Cardiac septum (tissue), 1 donor: ENCODE measurements around the gene TMEM35B. TPM values are rescaled to one million over a fixed set of nuclear protein-coding genes. Genes with fewer than 3 reads are reported as not detected.
A peak's percentile ranks its signal among the peaks of the same experiment; 100 is the strongest.
"Not testable (repeated sequence)": the region's sequence is repeated elsewhere in the genome, so short reads cannot be mapped to it uniquely, and the experiment has no call there.

Experiments
- DNase-seq: peaks from one replicate; pipeline ENCODE4 v3.0.0-alpha.2; 2020; ENCODE audit warnings: low spot score
- intact Hi-C: fragments of 100-400 bp; cut with DNase I; formaldehyde crosslinking; loops from one replicate; pipeline ENCODE4 v1.14.0; 2022
- long read RNA-seq: library from polyadenylated mRNA; unstranded; transcript quantifications from one replicate; pipeline ENCODE4 v2.0.0, GENCODE V29; 2021
- total RNA-seq: library from RNA; stranded (reverse); fragmentation: NEBNext Ultra II Directional; extraction: Animal tissue kit (Norgen Biotek cat#: 25700); gene quantifications from one replicate; pipeline ENCODE4 v1.2.1, GENCODE V29; 2021
- donor health status: DM: no; HTN: no; CAD: no.

The TMEM35B gene
- total RNA-seq = 8.5 TPM
- long read RNA-seq, transcript TMEM35B-201 (3 exons, 922 nt) = major isoform, 11 of 11 reads
- long read RNA-seq, partial matches to known transcripts = 0 of 11 reads
- long read RNA-seq, other reads (novel, unspliced or antisense) = 0 of 11 reads

GRCh38 chr1:34984793-34985608 is at the start of gene TMEM35B:
Gene TMEM35B (minus strand): TSS chr1:34985347. CDS start chr1:34985305, 42 bp downstream.
- DNase-seq = peak; percentile 87
- intact Hi-C loops = loop anchor here (5.0 to 10.0 kb wide), 2 partner anchors 120 to 198 kb away; no protein-coding TSS in a partner anchor

GRCh38 chr1:35033346-35033745 is 48.2 kb upstream of the TMEM35B start:
- intact Hi-C loops = no loop called here
- DNase-seq = no peak

- intact Hi-C loops = loop anchor here (1.0 kb wide), 1 partner anchor 47 kb away; the partner anchor contains the start of gene ZMYM1
- no peak for DNase-seq
These were observed 47.2 kb upstream of the TMEM35B start for GRCh38 chr1:35032384-35032739.

GRCh38 chr1:35030756-35031446 is 45.8 kb upstream of the TMEM35B start:
- intact Hi-C loops = loop anchor here (2.0 kb wide), 1 partner anchor 162 kb away; the partner anchor contains the start of gene SFPQ

GRCh38 chr1:35030338-35030737 is 45.2 kb upstream of the TMEM35B start:
- intact Hi-C loops = loop anchor here (2.0 kb wide), 1 partner anchor 162 kb away; the partner anchor contains the start of gene SFPQ
- DNase-seq = no peak

More at GRCh38 chr1:35030756-35031446, 45.8 kb upstream of the TMEM35B start:
- DNase-seq = no peak

DNA sequence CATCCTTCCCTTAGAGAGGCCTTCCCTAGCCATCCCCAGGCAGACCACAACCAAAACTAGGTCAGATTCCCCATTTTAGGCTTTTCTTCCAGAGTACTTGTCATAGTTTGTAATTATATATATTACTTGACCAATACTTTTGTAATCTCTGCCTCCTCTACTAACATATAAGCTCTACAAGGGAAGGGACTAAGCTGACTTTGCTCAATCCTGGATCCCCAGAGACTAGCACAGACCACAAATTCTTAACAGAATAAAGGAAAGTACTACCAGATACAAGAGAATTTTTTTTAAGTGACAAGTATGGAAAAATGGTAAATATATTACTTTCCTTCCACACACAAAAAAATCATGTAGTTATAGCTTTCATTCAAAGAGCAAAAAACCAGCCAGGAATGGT is 44.6 kb upstream of the TMEM35B start:
- DNase-seq = no peak
- intact Hi-C loops = loop anchor here (2.0 kb wide), 1 partner anchor 163 kb away; the partner anchor contains the start of gene SFPQ

GRCh38 chr1:35016406-35016805 is 31.3 kb upstream of the TMEM35B start:
- intact Hi-C loops = no loop called here
- DNase-seq = no peak

DNA sequence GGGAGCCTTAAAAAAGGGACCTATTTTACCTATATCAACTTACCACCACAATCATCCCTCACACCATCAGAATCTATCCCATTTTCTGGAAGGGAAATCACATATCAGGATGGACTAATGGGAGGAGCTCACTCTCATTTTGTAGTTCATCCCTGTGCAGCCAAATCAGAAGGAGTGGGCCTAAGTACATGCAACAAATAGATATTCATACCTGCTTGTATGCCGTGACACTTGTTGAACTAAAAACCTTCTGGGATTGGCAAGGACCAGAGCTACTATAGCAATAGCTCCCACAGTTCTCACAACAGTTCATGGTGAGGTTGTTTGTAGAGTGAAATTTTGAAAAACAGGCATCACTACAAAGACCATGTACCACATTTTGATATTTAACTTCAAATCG is 29.3 kb upstream of the TMEM35B start:
- DNase-seq = no peak
- intact Hi-C loops = no loop called here

DNA sequence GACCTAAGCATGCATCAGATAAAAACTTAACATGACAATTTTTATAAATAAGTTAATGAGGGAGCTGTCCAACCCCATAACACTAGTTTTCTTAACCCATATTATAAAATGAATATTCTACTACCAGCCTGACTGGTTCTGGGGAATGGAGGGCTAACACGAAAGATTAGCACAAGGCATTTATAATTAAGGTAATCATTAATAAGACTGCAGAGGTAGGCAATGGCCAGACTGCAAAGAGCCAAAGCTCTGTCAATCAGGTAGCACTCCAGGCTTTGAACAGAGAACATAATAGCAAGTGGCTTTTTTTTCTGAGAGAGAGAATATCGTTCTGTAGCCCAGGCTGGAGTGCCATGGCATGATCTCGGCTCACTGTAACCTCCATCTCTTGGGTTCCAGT is 20.6 kb upstream of the TMEM35B start:
- DNase-seq = no peak
- intact Hi-C loops = no loop called here

GRCh38 chr1:35001743-35002142 is 16.6 kb upstream of the TMEM35B start:
- intact Hi-C loops = no loop called here
- DNase-seq = no peak

DNA sequence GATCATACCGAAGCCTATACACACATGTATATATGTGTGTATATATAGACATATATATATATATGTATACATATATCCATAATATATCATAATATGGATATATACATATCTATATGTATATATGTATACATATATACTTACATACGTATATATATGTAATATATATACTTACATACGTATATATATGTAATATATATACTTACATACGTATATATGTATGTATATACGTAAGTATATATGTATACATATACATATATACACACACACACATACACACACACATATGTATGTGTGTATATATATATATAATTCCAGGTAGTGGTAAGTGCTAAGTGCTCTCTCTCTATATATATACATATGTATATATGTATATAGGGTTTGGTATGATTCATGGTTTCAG is 9.7 kb upstream of the TMEM35B start:
- DNase-seq = no peak
- intact Hi-C loops = no loop called here

DNA sequence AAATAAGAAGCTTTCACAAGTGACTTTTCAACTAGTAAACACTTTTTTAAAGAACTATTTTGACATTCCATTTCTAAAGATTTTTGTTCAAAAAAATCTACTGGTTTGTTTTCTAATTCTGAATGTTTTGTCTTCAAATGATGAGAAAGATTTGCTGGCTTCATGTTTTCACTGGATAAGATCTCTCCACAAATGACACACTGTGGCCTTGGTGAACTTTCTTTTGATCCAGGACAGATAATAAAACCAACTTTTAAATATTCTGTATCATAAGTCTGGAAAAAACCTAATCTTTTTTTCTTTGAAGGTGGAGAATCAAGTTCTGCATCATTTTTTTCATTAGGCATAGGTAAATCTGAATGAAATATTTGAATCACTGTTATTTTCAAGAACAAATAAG is 3.4 kb upstream of the TMEM35B start:
- DNase-seq = no peak
- intact Hi-C loops = loop anchor here (5.0 to 10.0 kb wide), 2 partner anchors 124 to 201 kb away; no protein-coding TSS in a partner anchor

DNA sequence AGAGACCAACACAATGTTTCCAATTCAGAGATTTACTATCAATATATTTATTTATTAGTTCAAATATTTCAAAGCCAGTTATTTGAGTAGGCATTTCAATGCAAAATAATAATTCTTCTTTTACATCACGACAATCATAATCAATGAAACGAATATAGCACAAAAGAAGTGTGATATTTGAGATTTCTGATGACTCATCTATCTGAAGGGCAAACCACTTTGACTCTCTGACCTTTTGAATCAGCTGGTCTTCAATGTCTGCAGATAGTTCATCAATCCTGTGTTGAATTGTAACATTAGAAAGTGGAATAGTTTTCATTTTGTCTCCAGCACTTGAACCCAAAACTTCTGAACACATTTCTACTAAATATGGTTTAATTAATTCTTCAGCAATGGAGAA is 3.0 kb upstream of the TMEM35B start:
- intact Hi-C loops = loop anchor here (5.0 to 10.0 kb wide), 2 partner anchors 123 to 201 kb away; no protein-coding TSS in a partner anchor

DNA sequence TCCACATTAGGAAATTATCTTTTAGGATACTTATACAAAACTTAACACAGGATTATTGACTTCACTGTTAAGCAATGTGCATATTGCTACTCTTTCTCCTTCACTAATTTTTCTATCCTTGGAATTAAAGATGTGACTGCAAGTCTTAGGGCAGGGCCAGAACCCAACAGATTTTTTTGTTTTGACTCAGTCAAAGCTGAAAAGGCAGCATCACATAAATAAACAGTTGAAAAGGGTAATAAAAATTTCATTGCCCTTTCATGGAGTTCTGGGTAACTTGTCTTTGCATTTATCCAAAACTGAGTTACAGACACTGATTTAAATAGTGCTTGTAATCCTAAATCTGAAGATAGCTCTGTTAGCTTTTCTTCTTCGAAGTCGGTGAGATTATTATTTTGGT is 1.9 kb upstream of the TMEM35B start:
- intact Hi-C loops = loop anchor here (5.0 to 10.0 kb wide), 2 partner anchors 122 to 200 kb away; no protein-coding TSS in a partner anchor
- no peak for DNase-seq

More for the DNA sequence above, 3.0 kb upstream of the TMEM35B start:
- DNase-seq = no peak

DNA sequence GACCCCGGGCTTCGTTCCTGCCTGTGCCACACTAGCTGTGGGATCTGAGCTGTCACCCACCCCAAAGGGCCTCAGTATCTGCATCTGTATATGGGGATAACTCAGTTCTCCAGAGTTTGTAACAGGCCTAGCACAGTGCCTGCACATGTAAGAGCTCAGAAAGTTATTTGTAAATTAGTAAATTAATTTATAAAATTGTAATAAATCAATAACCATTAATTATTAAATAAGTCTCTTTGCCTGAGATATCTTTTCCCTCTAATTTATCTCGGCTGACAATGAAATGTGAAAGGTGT is 410 bp upstream of the TMEM35B start:
- DNase-seq = not testable (repeated sequence)
- intact Hi-C loops = loop anchor here (5.0 to 10.0 kb wide), 2 partner anchors 121 to 198 kb away; no protein-coding TSS in a partner anchor

DNA sequence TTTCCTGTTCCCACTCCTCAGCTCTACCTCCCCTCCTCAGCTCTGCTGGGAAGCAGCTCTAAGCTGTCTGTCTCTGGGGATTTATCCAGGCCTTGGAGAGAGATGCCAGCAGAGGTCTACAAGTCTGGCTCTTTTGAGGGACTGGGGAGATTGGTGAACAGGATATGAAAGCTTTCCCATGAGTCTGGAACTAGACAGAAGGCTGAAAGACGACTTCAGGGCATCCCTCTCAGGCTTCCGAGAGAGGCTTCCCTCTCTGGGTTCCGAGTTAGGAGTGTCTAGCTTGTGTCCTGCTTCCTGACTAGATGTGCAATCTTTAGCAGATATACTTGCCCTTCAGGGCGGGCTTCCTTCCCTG is 733 bp downstream of the TMEM35B start:
- DNase-seq = no peak
- intact Hi-C loops = loop anchor here (10.0 kb wide), 1 partner anchor 120 kb away; no protein-coding TSS in a partner anchor

- no peak for DNase-seq
- intact Hi-C loops = loop anchor here (10.0 kb wide), 1 partner anchor 119 kb away; no protein-coding TSS in a partner anchor
These were observed 1.3 kb downstream of the TMEM35B start for GRCh38 chr1:34983700-34984355.

- intact Hi-C loops = loop anchor here (10.0 kb wide), 1 partner anchor 118 kb away; no protein-coding TSS in a partner anchor
- no peak for DNase-seq
These were observed 2.2 kb downstream of the TMEM35B start for GRCh38 chr1:34982820-34983376.

- no peak for DNase-seq
- intact Hi-C loops = loop anchor here (10.0 kb wide), 1 partner anchor 116 kb away; no protein-coding TSS in a partner anchor
These were observed 4.4 kb downstream of the TMEM35B start for GRCh38 chr1:34980715-34981114.
